Testis (tissue), 3 donors: Measurements from ENCODE around the gene XKR7. TPM values are rescaled to one million over a fixed set of nuclear protein-coding genes. Genes with fewer than 3 reads are reported as not detected.

Experiments
- DNase-seq: peaks from one replicate; pipeline ENCODE4 v3.0.0-alpha.2; 2019
- H3K27ac ChIP-seq, 2 donors: fragments of 200-600 bp; sonication (generic); one replicate each; pipeline ENCODE4 v1.5.1; 2019
- H3K27me3 ChIP-seq: fragments of 200-600 bp; sonication (generic); one replicate; pipeline ENCODE4 v1.5.1; 2019
- H3K36me3 ChIP-seq: fragments of 200-600 bp; sonication (generic); one replicate; pipeline ENCODE4 v1.5.1; 2017; ENCODE audit warnings: low read depth; ENCODE audit errors: missing control alignments
- H3K4me1 ChIP-seq: fragments of 200-600 bp; sonication (generic); one replicate; pipeline ENCODE4 v1.5.1; 2019
- H3K4me3 ChIP-seq, 2 donors: fragments of 200-600 bp; sonication (generic); one replicate each; pipeline ENCODE4 v1.5.1; 2017 to 2019
- H3K9me3 ChIP-seq: fragments of 200-600 bp; sonication (generic); one replicate; pipeline ENCODE4 v1.5.1; 2017
- CTCF ChIP-seq, 3 experiments: fragments of 450-650 bp in 2 of 3; fragments of 200-600 bp in 1 of 3; sonication (generic) in 1 of 3; IDR thresholded peaks; one replicate each; pipeline ENCODE4 v1.5.1; 2016 to 2019; ENCODE audit warnings: antibody characterized with exemption in 3 of 3, mild to moderate bottlenecking in 2 of 3, moderate library complexity in 1 of 3
- POLR2A ChIP-seq: fragments of 450-650 bp; IDR thresholded peaks from one replicate; pipeline ENCODE4 v1.6.1; 2017; ENCODE audit warnings: antibody characterized with exemption, mild to moderate bottlenecking, moderate library complexity
- WGBS, 2 donors: methylation state at CpG; one replicate each; pipeline ENCODE4 v1.1.5; 2018; 5-methylcytosine and 5-hydroxymethylcytosine counted together
- intact Hi-C: fragments of 100-400 bp; cut with DNase I; formaldehyde crosslinking; loops from one replicate; pipeline ENCODE4 v1.15.1; 2023; ENCODE audit warnings: low total_unique reads
- polyA plus RNA-seq: library from polyadenylated mRNA; stranded (reverse); fragments of 350-450 nt; fragmentation: Illumina TruSeq; extraction: RNeasy Lipid Tissue Mini Kit (QIAGEN cat#74804); gene quantifications from one replicate; pipeline ENCODE4 v1.2.3, GENCODE V29; 2014; ENCODE audit warnings: low read depth, low replicate concordance; ENCODE audit not compliant: insufficient read depth
- small RNA-seq, 2 donors: library from RNA; depleted of rRNA; stranded (forward); fragments of <200 nt; gene quantifications; one replicate each; pipeline ENCODE3, GENCODE V24; 2016
- total RNA-seq, 2 donors: library from RNA; depleted of rRNA; stranded (reverse); fragments of >200 nt; gene quantifications; one replicate each; pipeline ENCODE4 v1.2.3, GENCODE V29; 2016

XKR7 gene
- total and polyA plus RNA-seq, 3 donors from 2014 or later: 0.25 to 0.96 (median 0.39) TPM

- WGBS, 2 donors: 13 to 18% methylated on average over 20 to 22 of the region's 22 CpGs
- TF ChIP-seq CTCF (IDR thresholded peaks at IDR 0.05): no peak
- no peak for TF ChIP-seq POLR2A
- DNase-seq: peak; percentile 33
- Histone ChIP-seq H3K27me3 (no peaks in the 10 kb centered on the region), H3K4me3 (peak overlapping the region in 1 of 2 donors; percentile 30), H3K27ac (no peak overlapping the region), H3K9me3 (no peaks in the 10 kb centered on the region), H3K36me3 (no peaks in the 10 kb centered on the region), H3K4me1 (no peaks in the 10 kb centered on the region)
- intact Hi-C loops: no loop called here
These were observed 84.9 kb downstream of the XKR7 start for GRCh38 chr20:32052778-32053362.

Small RNAs within 50 kb of the gene (small RNA-seq; reads per million reads assigned to genes)
- gene RNA5SP481 (1.2 to 2.1 reads per million in 2 donors), gene RNA5SP482 (0.27 to 0.38 reads per million in 2 donors)

Other genes with a start within 250 kb of the XKR7 start
- gene BCL2L1, start 245.3 kb upstream of the XKR7 start, total RNA-seq: 10 to 100 TPM; 83.0 to 84.7 TPM
- gene BCL2L1, start 245.3 kb upstream of the XKR7 start, polyA plus RNA-seq: 122 TPM
- 10 to 100 TPM; 39.7 to 52.5 TPM for gene TPX2, start 228.9 kb upstream of the XKR7 start, total RNA-seq
- 74.6 TPM for gene TPX2, start 228.9 kb upstream of the XKR7 start, polyA plus RNA-seq
- gene MYLK2, start 148.8 kb upstream of the XKR7 start, total RNA-seq: 1 to 10 TPM; 1.2 to 1.3 TPM
- gene MYLK2, start 148.8 kb upstream of the XKR7 start, polyA plus RNA-seq: 1.6 TPM
- gene FOXS1, start 122.5 kb upstream of the XKR7 start, total RNA-seq: 1 to 10 TPM; 4.3 to 4.4 TPM
- gene FOXS1, start 122.5 kb upstream of the XKR7 start, polyA plus RNA-seq: 10.0 TPM
- gene DUSP15, start 97.6 kb upstream of the XKR7 start, total RNA-seq: 100 to 1,000 TPM; 175 to 274 TPM
- gene DUSP15, start 97.6 kb upstream of the XKR7 start, polyA plus RNA-seq: 182 TPM
- 10 to 100 TPM in 1 of 2 donors, 1 to 10 TPM in 1; 8.7 to 19.1 TPM for gene TTLL9, start 97.5 kb upstream of the XKR7 start, total RNA-seq
- gene TTLL9, start 97.5 kb upstream of the XKR7 start, polyA plus RNA-seq: 32.7 TPM
- 10 to 100 TPM; 27.0 to 37.5 TPM for gene PDRG1, start 16.1 kb upstream of the XKR7 start, total RNA-seq
- gene PDRG1, start 16.1 kb upstream of the XKR7 start, polyA plus RNA-seq: 70.1 TPM
- 1 to 10 TPM; 2.7 to 3.0 TPM for gene CCM2L, start 42.3 kb downstream of the XKR7 start, total RNA-seq
- gene CCM2L, start 42.3 kb downstream of the XKR7 start, polyA plus RNA-seq: 3.5 TPM
- gene HCK, start 84.1 kb downstream of the XKR7 start, total RNA-seq: 1 to 10 TPM; 1.3 to 4.5 TPM
- 8.9 TPM for gene HCK, start 84.1 kb downstream of the XKR7 start, polyA plus RNA-seq
- 10 to 100 TPM; 54.3 to 55.8 TPM for gene TM9SF4, start 141.6 kb downstream of the XKR7 start, total RNA-seq
- 53.2 TPM for gene TM9SF4, start 141.6 kb downstream of the XKR7 start, polyA plus RNA-seq
- 10 to 100 TPM; 30.5 to 36.8 TPM for gene PLAGL2, start 239.6 kb downstream of the XKR7 start, total RNA-seq
- gene PLAGL2, start 239.6 kb downstream of the XKR7 start, polyA plus RNA-seq: 33.5 TPM
- gene POFUT1, start 239.7 kb downstream of the XKR7 start, total RNA-seq: 10 to 100 TPM; 46.6 to 54.2 TPM
- gene POFUT1, start 239.7 kb downstream of the XKR7 start, polyA plus RNA-seq: 31.0 TPM